T-helper 22 cell (primary cell): ENCODE measurements around the gene TGFBRAP1.
A peak's percentile ranks its signal among the peaks of the same experiment; 100 is the strongest.
"Not testable (repeated sequence)": the region's sequence is repeated elsewhere in the genome, so short reads cannot be mapped to it uniquely, and the experiment has no call there.

ENCODE experiments used
- DNase-seq: peaks from one replicate; pipeline ENCODE4 v3.0.0-alpha.2; 2020; ENCODE audit warnings: low read depth

Gene TGFBRAP1

DNA sequence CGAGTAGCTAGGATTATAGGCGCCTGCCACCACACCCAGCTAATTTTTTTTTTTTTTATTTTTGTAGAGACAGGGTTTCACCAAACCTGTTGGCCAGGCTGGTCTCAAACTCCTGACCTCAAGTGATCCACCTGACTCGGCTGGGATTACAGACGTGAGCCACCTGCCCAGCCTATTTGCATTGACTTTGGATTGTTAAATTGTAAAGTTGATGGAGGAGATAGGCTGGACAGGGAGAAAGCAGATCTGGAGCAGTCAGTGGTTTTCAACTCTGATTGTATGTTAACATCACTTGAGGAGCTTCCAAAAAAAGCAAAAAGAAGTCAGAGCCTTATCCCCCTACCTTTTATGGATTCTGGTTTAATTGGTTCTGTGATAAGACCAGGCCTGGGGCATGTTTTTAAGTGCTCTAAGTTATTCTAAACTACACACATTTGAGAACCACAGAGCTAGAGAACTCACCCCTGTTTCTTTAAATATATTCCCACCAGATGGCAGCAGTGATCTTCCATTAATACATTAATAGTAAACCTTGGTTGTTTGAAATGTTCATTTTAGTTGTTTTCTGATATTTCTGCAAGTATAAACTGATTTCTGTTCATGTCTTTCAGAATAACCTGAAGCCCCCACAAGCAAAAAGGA, 15.3 kb upstream of the TGFBRAP1 start:
- no peak for DNase-seq

DNA sequence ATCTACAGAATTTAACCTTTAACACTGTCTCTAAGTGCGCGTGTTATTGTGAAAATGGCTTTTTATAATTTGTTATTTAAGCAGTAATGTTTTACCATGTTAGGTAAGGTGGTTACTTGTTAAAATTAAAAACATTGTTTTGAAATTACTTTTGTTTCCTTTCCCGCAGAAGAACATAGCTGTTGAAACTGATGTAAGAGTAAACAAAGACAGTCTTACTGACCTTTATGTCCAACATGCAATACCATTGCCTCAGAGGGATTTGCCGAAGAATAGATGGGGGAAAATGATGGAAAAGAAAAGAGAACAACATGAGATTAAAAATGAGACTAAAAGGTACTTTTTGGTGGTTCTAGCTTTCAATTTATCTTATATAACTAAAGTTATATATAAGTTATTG, 9.9 kb upstream of the TGFBRAP1 start:
- DNase-seq: no peak

DNA sequence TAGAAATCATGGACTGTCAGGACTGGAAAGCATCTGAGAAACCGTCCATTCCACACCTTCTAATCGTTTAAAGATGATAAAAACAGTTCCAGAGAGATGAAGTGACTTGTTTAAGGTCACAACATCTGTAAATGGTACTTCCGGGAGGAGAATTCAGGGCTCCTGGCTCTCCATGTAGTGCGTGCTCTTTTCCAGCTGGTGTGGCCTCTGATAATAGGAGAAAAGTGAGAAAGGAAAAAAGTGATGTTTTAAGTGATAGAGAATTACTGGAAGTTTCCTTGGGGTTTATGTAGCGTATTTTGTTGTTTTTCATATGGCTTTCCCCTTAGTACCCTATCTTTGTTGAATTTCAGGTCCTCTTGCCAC, 8.5 kb upstream of the TGFBRAP1 start:
- no peak for DNase-seq

DNA sequence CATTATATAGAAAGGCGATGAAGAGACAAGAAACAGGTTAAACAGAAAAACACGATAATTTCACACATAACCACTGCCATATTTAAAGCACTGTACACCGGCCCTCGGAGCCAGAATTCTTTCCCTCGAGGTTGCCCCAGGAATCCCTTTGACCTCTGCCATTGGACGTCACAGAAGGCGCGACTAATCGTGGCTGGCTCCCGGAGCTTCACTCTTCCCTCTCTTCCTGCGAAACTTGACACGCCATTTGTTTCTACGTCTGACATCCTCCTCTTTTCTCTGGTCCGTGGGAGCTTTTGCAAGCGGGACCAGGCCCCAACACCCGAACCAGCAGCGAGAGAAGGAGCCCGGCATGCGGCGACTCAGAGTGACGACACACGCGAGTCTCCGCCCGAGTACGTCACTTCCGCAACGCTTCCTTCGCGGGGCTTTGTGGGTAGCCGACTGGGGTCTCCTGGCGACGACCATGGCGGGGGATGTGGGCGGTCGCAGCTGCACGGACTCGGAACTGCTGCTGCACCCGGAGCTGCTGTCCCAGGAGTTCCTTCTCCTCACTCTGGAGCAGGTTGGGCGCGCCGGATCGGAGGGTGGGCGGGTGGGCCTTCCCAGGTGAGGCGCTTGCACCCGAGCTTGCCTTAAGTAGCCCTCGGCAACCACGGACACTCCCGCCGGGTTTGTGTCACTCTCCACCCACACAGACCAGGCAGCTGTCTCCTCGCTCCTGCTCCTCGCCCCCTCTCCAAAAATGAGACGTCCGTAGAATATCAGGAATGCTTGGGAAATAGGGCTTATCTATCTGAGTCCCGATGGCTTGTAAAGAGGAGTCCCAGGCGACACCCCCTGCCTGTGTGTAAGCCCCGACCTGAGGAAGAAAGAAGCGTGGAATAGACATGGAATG, 7.8 kb upstream of the TGFBRAP1 start, which contains the start of gene C2orf49:
Gene C2orf49, plus strand, starts transcription at position 419 of the 898 bp plus-strand sequence. Its CDS starts 48 bp downstream, at position 467.
- DNase-seq: peak; percentile 81

DNA sequence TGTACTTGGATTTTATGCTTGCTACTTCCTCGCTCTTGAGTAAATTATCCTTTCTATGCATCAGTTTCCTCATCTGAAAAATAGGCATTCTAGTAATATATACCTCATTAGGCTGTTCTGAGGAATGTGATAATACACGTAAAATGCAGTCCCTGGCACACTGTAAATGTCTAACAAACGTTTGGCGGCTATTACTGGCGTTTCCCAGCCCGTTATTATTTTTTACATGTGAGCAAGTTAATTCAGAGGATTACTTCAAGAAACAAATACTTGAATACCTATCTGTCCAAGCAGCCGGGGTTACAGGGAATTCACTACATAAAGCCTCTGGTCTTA, 7.2 kb upstream of the TGFBRAP1 start:
- no peak for DNase-seq

DNA sequence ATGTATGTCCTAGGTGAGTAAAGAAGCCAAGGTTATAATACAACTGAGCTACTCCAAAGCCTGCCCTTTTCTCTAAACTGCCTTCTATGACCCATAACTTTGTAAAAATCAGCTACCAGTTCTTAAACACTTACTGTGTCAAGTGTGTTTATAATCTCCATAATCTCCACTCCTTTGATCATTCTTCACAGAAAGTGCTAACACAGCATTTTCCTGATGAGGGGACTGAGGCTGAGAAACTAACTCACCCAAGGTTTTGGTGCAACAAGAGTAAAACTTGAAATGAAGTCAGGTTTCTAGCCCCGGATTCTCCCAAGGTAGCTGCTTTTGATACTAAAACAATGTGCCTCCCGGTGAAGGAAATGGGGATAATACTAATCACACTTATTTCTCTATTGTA, 5.9 kb upstream of the TGFBRAP1 start:
- DNase-seq: no peak

DNA sequence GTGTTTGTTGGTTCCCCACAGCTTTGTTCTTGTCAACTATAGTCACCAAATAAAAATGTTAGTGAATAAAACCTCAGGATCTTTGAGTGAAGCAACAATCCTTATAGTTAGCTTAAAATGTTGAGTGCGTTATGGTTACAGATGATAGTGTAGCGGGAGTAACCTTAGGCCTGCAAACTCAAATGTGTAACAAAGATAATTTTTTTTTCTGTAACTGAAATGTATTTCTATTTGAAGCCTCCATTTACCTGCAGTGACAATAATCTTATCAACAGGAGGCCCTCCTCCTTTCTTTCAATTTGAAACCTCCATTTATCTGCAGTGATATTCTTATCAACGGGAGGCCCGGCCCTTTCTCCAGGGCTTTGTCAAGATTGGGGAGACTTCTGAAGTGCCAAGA, 4.7 kb upstream of the TGFBRAP1 start:
- no peak for DNase-seq

DNA sequence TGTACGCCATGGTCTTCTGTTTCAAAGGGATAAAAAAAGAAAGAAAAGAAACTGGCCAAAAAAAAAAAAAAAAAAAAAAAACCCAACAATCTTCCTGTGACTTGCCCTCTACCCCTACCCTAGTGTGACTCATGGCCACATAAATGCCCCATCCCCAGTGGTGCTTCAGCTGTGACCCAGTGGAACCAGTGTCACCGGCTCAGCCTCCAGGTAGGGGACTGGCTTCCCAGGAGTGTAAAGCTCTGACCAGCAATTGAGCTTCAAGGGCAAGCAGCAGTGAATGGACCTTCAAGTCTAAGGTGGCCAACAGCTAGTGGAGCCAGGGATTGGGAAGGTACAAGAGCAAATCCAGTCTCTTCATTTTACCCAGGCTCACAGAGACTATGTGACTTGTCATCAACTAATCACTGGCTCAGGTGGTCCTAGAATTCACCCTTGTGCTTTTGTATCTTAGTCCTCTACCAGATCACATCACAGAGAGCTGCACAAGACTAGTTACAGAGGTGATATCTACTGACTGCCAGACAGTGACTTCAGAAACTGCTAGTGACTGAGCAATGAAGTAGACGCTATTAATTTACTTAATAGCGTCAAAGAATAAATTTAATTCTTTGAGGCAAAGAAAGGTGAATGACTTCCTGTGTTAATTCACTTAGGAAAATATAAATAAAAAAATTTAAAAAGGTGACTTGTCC, 1.3 kb upstream of the TGFBRAP1 start:
- DNase-seq: no peak

DNA sequence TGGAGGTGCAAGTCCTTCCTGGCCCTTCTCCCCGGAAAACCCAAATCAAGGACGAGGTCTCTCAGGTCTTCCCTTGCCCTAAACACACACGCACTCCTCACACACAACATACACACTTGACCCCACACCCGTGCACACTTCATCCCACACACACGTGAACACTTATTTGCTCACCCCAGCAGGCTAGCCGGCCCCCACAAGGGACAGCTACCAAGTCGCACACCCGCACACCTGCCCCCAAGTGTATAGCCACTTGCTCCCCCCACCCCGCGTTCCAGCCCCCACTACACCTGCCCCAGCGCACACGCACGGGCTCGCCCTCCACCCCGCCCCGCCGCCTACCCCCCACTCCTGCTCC, 359 bp downstream of the TGFBRAP1 start:
- DNase-seq: no peak

DNA sequence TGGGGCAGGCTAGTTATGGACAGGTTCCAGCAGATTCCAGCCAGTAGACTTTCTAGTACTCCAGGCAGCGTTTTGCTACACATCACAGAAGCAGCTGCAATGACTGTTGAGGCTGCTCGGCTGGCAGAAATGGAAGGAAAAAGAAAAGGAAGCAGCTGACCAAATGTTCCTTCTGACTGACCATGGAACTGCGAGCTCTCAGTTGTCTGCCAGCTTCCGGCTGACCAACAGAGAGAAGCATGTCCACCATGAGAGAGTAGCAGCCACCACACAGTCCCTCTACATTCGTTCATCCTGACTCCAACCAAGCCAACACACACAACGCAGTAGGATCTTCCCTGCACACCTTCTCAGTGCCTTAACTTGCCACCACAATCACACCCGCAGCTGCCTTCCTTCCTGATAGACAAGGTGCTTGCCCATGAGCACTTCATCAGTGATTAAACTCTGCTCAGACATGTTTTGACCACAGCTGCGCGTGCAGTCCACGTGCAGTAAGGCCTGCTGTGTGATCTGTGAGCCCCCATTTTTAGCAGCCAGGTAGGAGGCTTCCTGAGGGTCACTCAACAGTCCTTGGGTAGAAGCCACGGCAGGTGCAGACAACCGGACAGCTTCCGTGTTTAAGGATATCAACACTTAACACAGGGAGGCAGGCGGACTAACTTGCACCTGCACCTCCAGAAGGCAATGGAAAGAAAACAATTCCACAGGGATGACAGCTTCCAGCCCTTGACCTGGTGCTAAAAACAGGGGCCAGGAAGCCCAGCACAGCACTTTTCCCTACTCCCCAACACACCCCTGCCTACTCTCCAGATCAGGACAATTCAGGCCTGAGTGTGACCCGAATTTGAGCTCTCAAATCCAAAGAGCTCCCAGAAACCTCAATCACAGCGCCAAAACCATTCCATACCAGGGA, 996 bp downstream of the TGFBRAP1 start:
- no peak for DNase-seq

DNA sequence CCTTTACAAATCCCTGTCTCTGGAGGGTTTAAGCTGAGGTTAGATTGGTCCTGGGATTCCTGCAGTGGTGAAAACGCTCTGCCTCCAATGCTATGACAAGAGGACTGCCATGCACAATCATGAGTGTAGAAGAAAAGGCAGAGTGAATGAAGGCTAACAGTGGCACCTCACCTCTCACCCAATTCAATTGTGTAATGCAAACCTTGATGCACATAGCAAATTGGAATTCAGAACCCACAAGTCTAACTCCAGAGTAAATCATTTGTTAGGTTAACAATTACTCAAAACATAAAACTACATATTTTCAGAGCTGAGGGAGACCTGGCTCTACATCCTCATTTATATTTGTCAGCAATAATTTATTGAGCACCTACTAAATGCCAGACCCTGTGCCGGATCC, 1.8 kb downstream of the TGFBRAP1 start:
- DNase-seq: no peak

DNA sequence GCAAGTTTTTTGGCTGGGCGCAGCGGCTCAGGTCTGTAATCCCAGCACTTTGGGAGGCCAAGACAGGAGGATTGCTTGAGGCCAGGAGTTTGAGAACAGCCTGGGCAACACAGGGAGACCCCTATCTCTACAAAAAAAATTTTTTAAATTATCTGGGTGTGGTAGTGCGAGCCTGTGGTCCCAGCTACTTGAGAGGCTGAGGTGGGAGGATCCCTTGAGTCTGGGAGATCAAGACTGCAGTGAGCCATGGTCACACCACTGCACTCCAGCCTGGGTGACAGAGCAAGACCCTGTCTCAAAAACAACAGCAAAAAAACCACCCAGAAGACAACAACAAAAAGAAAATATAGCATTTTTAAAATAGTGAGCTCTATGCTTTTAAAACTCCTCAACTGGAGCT, 2.3 kb downstream of the TGFBRAP1 start:
- not testable (repeated sequence) for DNase-seq

DNA sequence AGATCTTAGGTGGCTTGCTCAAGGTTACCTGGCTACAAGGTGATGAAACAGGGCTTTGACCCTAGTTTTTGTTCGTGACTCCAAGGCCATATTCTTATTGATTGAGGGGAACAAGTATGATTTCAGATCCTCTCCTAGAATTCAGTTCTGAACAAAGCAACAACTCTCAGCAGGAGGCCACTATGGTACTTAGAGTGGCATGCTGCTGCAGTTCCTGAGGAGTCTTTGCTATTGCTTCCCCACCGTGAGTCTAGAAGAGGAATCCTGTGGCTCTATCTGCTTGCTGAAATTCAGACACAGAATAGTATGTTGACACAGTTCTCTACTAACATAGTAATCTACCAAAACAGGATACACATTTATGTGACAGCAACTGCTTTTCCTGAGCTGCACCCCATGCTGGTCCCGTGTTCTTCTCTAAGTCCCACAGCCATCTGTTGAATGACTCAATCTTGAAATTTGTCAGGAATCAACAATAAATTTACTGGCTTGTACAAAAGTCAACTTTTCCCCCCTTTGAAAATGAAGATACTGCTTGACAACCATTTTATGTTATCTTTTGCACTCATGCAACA, 4.1 kb downstream of the TGFBRAP1 start:
- DNase-seq: no peak

DNA sequence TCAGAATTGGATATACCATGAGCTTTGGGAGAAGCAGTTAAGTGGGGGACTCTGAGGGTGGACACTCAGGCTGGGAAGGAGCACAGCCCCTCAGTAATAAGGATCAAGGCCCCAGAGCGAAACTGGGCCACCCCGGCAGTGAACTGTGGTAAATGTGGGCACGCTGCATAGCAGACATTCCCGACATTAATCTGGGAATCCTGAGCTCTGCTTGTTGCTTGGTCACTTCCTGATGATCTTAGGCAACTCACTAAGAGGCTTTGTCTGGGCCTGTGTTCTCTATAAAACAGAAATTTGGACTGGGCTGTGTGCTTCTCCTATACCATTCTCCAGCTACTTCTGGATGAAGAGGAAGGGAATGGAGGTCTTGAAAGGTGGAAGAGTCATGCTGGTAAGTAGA, 4.8 kb downstream of the TGFBRAP1 start:
- DNase-seq: no peak

DNA sequence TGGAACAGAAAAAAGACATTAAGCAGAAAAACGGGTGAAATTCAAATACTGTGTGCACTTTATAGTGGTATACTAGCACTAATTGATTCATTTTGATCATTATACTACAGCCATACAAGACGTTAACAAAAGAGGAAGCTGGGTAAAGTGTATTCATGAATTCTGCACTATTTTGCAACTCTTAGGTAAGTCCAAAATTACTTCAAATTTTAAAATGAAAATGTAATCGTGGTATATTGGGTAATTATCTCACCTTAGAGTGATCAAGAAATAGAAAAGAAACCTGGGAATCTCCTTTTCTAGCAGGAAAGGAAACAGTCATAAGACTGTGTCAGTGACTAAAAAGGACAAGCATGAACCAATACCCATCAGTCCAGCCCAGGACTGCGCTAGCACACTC, 5.4 kb downstream of the TGFBRAP1 start:
- no peak for DNase-seq

DNA sequence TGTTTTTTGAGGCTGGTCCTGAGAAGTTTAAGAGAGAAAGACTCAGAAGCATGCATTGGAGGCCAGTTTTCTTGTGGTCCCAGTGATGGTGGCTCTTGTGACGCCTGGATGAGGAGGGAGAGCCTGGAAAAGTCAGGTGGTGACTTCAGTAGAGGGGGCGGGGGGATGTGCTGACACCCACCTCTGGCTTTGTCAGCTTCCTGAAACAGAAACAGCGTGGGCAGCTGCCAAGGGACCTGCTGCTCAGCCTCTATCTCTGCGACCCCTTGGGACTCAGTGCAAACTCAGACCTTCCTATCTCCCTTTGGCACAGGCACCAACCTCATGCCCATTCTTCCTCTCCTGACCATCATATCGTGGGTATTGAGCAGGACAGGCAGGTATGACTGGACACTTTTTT, 6.4 kb downstream of the TGFBRAP1 start:
- DNase-seq: no peak

DNA sequence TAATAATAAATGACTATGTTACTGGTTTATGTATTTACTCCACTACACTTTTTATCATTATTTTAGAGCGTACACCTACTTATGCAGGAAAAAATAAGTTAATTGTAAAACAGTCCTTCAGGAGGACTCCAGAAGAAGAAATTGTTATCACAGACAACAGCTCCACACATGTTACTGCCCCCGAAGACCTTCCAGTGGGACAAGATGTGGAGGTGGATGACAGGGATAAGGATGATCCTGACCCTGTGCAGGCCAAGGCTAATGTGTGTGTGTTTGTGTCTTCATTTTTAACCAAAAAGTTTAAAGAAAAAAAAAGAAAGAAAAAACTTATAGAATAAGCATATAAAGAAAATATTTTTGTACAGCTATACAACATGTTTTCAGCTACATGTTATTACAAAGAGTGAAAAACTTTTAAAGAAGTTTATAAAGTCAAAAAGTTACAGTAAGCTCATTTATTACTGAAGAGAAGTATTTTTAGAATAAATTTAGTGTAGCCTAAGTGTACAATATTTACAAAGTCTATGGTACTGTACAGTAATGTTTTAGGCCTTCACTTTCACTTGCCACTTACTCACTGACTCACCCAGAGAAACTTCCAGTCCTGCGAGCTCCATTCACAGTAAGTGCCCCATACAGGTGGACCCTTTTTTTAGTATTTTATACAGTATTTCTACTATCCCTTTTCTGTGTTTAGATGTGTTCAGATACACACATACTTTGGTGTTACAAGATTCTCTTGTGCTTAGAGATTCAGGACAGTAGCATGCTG, 7.5 kb downstream of the TGFBRAP1 start:
- no peak for DNase-seq

DNA sequence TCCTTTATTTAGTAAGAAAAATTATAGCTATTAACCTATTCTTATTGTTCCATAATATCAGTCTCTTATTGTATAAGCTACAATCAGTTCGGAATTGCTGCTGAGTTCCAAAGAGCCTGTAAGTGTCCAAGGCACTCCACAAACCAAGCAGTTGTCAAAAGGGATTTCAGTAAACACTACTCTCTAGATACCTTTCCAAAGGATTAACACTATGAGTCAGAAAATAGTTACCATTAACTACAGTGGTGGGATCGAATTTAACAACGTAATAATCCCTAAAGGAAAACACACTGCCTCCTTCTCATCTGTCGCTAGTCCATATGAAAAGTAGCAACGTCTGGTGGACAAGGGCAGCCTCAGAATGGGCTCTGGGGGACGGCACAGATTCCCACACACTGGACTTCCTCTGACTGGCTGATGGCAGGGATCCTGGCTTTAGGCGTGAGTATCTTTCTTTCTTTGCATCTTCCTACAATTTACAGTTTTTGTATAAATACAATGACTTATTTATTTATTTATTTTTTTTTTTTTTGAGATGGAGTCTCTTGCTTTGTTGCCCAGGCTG, 8.8 kb downstream of the TGFBRAP1 start:
- DNase-seq: no peak

DNA sequence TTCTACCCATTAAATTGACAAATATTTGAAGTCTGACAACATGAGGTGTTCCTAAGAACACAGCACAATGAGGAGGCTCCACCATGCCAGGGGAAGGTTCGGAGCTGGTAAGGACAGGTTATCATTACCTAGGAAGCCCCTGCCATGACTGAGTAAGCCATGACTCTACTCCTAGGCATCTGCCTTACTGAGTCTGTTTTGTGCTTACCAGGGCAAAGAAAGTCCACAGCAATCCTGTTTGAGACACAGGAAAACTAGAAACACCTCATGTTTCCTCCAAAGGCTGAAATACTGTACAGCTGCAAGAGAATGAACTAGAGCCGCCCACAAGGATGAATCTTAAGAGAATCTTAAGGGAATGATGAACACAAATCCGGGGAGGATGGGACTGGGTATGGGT, 11.6 kb downstream of the TGFBRAP1 start:
- DNase-seq: no peak

DNA sequence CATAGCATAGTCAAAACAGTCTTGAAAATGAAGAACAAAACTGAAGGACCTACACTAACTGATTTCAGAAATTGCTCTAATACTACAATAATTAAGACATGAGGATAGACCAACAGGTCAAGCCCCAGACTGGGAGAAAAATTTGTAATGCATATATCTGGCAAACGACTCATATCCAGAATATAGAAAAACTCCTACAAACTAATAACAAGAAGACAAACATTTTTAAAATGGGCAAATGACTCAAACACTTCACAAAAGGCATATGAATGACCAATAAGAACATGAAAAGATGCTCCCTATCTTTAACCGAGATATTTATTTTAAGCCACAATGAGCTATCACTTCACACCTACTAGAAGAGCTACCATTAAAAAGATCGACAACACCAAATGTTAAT, 14.2 kb downstream of the TGFBRAP1 start:
- DNase-seq: no peak

DNA sequence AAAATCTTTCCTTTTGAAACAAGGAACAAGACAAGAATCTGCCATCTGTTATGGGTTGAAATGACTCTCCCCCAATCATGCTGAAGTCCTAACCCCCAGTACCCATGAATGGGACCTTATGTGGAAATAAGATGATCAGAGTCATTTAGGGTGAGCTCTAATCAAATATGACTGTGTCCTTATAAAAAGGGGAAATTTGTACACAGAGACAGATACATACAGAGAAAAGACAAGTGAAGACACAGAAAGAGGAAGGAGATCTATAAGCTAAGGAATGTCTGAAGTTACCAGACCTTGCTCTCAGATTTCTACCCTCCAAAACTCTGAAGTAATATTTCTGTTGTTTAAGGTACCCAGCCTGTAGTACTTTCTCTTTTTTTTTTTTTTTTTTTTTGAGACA, 15.7 kb downstream of the TGFBRAP1 start:
- no peak for DNase-seq
